ENCODE measurements around the gene HEBP1.

HEBP1 gene

DNA sequence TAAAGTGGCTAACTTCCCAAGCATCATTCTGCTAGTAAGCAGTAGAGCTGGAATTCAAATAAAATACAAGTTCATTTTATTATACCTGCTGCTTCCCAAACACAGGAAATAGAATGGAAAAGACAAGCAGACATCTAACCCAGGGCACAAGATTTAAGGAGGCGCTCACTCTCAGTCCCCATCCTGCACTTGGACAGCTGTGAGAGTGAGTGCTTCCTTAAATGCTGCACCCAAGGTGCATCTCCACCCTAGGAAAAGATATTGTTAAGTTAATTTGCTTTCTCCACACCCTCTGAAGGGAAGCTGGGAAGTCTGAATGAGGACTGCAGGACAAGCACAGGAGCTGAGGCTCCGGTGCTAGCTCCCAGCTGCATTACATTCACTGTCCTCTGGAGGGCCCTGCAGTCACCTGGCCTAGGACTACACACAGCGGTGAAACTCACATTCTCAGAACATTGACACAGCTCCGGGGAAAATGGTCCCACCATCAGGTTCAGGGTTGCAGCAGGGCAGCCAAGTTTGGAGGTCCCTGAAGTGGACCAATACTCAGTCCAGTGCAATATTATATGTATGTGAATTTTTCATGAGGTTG, 14.2 kb downstream of the HEBP1 start:
- TF ChIP-seq CTCF (IDR thresholded peaks at IDR 0.05), result peak; percentile 35; the same call in 1 of the 2 replicates

DNA sequence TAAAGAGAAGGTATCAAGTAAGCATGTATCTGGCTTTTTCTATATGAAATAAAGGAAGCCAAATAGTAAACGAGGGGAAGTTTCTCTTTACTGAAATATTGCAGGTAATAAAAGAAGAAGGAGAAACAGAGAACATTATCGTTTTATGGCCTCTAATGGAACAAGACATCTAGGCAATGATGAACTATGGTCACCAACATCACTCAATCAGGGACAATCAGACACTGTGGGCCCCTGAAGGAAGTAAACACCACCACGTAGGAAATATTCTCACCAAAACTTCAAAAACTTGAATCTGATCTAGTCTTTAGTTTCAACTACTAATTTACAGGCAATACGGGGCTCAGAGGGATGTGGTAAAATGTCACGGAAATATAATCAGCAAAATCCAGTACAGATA, 15.9 kb downstream of the HEBP1 start:
- TF ChIP-seq CTCF (IDR thresholded peaks at IDR 0.05), result no peak

DNA sequence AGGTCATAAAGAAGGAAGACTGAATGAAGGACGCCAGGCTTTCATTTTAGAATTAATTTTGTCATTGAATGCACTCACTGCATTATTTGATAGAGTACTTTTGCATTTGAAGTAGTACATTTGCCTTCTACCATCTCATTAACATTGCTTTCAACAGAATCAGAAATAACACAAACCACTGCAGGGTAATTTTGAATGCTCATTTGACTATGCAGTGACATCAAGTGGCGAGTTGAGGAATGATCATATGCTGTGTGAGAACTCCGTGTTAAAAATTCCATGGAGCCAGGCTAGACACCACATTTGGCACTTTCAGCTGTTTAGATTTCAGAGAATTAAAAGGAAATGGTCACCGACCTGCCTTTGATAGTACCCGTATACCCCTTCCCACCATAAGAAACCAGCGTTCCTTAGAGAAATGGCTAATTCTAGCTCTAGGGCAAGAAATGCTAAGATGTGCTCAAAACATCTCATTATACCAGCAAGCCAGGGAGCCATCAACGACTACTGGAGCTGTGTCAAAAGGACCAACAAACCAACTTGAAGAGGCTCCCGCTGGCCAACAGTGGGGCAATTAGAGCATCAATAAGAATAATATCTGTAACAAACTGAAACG, 16.5 kb downstream of the HEBP1 start:
- peak; percentile 86 for TF ChIP-seq CTCF (IDR thresholded peaks at IDR 0.05)

GRCh38 chr12:12982331-12982730, 17.7 kb downstream of the HEBP1 start:
- TF ChIP-seq CTCF (IDR thresholded peaks at IDR 0.05), result no peak

DNA sequence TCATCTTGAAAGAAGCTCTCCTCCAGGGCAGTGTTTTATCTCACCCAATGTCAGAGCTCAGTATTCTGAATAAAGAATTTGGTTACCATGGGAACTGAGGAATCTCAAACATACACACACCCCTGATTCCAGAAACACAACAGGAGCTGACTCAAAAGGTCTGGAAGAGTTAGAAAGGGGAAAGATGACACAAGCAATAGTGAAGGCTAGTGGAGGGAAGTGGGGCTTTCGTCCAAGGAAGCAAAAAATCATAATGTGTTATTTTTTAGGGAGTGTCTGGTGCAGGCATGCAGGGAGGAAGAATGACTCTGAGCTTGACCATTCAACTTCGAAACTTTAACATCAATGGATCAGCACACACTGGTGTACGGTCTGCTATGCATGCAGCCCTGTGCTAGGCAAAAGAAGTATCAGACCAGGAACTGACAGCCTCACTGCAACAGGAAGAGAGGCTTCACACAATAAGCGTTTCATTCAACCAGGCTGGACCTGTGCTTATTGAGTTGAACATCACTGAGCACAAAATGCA, 20.3 kb downstream of the HEBP1 start:
- no peak for TF ChIP-seq CTCF (IDR thresholded peaks at IDR 0.05)

DNA sequence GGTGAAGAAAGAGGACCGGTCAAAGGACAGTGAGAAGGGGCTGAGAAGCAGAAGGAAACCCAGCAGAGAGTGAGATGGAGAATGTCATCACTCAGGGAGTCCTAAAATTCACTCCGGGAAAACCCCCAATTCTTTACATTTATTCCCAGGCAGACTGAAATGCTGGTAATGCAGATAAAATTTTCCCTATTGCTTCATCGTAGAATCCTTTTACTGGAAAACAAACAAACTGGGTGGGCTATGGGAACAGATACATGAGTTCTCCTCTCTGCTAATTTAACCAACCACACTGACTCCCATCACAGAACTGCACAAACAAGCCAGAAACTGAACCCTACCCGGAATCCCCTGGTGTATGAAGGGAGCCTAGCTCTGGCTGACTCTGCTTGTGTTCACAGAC, 20.9 kb downstream of the HEBP1 start:
- TF ChIP-seq CTCF (IDR thresholded peaks at IDR 0.05), result no peak

DNA sequence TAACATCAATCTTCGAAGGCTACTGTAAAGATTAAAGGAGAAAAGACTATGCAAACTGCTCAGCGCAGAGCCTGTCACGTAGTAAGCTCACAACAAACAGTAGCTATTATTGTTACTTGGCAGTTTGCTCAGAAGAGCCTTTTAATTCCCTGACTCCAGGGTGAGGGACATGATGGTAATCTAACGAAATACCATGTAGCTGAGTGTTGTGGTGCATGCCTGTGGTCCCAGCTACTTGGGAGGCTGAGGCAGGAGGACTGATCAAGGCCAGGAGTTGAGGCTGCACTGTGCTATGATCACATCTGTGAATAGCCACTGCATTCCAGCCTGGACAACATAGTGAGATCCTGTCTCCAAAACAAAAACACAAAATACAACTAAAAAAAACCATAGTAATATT, 22.8 kb downstream of the HEBP1 start:
- TF ChIP-seq CTCF (IDR thresholded peaks at IDR 0.05), result no peak

Measured in LNCAP (cell line).